MM.1S (cell line): Measurements from ENCODE around the gene ZNF724.

Experiments
- CTCF ChIP-seq: fragments of 300-600 bp; sonication (generic); IDR thresholded peaks from 2 replicates; pipeline ENCODE4 v1.5.1; 2016; ENCODE audit warnings: antibody characterized with exemption, low read length, mixed read lengths
- EZH2 ChIP-seq: fragments of 300-600 bp; sonication (generic); optimal IDR thresholded peaks from 2 replicates; pipeline ENCODE3; 2017; ENCODE audit warnings: low read depth, mild to moderate bottlenecking, antibody characterized with exemption, low read length, mixed read lengths

- TF ChIP-seq CTCF (no peak), EZH2 (no peak)
These were observed 22.9 kb upstream of the ZNF724 start for GRCh38 chr19:23273022-23273589.
